Fibroblast of upper back skin (primary cell): Measurements from ENCODE around the gene CCDC3.
A peak's percentile ranks its signal among the peaks of the same experiment; 100 is the strongest.
"Not testable (repeated sequence)": the region's sequence is repeated elsewhere in the genome, so short reads cannot be mapped to it uniquely, and the experiment has no call there.

Experiments used
- DNase-seq: peaks from one replicate; pipeline ENCODE4 v3.0.0-alpha.2; 2013

Gene CCDC3

DNA sequence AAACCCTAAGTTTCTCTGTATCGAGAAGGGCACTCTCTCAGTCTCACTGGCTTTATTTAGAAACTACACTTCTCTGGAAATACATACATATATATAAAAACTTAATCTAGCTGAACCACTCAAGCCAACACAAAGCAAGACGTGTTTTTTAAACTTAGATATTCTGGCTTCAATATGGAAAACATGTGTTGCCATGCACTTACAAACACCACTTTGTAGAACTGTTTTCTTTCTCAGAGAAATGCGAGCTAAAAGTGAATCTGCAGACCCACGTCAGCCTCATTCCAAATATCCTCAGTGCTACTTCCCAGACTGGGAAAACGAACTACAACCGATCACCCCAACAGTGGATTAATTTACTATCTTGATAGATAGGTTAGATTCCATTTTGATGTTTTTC lies 1.7 kb downstream of the CCDC3 start:
- no peak for DNase-seq

DNA sequence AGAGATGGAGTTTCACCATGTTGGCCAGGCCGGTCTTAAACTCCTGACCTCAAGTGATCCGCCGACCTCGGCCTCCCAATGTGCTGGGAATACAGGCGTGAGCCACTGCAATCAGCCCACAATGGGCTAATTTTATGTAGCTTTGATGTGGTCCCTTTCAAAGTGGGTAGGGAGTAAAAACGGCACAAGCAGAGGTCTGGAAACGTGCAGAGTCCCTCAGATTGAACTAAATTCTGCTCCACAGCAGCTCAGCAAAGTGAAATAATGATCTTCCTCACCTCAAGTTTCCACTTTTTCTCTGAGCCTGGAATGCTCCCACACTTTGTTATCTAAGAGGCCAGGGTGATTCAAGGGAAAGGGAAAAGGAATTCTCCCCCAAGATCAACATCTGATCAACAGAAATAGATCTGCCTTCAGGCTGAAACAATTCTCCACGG lies 6.1 kb downstream of the CCDC3 start:
- DNase-seq: no peak

DNA sequence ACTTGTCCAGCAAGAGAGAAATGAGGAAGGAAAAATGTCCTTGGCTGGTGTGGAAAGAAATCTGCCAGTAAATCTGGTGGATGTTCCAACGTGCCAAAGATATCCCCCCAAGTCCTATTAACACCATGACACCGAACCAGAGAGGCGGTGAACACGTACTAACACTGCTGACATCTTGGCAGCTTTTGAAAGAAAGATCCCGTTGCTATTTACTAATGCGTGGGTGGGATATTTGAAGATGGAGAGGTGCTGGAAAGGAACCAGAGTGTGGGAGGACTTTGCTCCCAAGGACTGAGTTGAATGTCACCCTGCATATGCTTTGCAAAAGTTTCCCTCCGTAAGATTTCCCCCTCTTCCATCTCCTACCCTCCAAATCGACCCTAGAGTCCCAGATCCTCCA lies 7.9 kb downstream of the CCDC3 start:
- DNase-seq: no peak

DNA sequence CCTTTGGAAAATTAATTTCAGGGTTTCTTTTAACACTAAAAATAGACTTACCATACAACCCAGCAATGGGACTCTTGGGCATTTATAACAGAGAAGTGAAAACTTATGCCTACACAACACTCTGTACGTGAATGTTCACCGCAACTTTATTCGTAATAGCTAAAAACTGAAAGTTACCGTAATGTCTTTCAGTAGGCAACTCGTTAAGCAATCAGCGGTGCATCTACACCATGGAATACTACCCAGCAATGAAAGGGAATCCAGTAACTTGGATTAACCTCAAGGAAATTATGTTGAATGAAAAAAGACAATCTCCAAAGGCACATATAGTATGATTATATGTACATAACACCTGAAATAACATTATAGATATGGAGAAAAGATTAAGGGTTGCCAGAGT lies 16.2 kb downstream of the CCDC3 start:
- DNase-seq: no peak

DNA sequence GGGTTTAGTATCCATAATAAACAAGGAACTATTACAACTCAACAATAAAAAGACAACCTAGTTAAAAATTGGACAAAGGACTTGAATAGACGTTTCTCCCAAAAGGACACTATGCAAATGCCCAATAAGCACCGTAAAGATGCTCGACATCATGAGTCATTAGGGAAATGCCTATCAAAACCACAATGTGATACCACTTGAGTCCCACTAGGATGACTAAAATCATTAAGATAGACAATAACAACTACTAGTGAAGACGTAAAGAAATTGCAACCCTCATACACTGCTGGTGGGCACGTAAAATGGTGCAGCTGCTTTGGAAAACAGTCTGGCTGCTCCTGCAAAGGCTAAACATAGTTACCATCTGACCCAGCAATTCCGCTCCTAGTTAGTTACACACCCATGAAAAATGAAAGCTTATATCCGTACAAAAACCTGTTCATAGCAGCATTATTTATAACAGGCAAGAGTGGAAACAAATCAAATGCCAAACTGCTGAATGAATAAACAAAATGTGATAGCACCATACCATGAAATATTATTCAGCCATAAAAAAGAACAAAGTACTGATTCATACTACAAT lies 17.3 kb downstream of the CCDC3 start:
- peak; percentile 19 for DNase-seq

DNA sequence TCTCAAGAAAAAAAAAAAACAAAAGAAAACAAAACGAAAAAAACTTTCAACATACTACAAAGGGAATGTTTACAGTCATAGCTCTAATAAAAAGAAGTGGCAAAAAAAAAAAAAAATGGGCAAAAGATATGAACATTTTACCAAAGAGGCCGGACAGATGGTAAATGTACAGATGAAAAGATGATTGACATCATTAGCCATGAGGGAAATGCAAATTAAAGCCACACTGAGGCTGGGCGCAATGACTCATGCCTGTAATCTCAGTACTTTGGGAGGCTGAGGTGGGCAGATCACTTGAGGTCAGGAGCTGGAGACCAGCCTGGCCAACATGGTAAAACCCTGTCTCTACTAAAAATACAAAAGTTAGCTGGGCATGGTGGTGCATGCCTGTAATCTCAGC lies 17.9 kb downstream of the CCDC3 start:
- DNase-seq: not testable (repeated sequence)

DNA sequence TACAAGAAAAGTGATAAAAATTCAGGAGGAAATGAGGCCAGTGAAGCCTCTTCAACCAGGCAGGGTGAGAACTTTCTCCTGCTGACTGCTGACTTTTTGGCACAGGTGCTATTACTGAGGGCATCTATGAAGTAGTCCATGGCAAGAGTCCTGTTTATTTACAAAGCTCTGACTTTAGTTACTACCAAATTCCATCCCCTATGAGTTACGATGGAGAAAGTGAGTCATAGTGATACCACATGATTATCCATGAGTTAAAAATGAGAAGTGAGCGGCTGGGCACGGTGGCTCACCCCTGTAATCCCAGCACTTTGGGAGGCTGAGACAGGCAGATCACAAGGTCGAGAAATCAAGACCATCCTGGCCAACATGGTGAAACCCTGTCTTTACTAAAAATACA lies 19.9 kb downstream of the CCDC3 start:
- DNase-seq: no peak

DNA sequence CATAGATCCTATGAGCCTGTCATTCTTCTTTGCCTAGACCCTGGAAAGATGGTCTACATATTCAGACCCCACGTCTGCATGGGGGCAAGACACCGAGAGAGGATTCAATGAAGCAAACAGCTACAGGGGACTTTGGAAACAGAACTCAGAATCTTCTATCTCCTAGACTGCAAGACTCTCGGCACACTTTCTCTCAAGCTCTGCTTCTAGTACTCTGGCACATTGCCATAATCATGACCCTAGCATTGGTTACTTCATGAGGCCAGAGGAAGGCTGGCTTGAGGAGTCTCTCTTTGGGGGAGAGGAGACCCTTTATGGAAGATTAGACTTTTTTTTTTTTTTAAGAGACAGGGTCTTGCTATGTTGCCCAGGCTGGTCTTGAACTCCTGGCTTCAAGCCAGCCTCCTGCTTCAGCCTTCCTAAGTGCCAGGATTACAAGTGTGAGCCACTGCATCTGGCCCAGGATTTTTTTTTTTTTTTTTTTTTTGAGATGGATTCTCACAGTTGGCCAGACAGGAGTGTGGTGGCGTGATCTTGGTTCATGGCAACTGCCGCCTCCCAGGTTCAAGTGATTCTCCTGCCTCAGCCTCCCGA lies 20.7 kb downstream of the CCDC3 start:
- DNase-seq: no peak

DNA sequence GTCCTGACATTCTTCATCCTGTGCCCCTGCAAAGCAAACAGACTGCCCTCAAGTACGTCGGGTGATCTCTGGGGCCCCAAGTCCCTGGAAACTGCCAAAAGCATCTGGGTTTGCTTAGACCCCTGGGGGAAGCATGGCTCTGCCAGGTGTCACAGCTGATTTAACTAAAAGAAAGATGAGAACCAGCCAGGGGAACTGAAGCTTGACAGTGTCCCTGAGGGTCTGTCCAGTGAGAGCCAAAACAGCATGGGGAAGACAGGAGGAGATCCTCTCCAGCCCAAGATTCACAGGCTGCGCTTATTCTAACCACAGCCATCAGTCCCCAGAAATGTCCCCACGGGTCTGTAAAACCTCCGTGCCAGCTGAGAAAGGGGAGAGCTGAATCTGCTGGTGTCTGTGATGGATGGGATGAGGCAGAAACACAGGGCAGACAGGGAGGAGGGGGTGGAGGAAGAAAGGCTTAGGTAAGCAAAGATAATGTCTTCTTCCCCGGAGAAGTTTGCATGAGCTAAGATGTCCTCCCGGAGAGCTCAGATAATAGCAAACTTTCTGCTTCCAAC lies 21.3 kb downstream of the CCDC3 start:
- no peak for DNase-seq

DNA sequence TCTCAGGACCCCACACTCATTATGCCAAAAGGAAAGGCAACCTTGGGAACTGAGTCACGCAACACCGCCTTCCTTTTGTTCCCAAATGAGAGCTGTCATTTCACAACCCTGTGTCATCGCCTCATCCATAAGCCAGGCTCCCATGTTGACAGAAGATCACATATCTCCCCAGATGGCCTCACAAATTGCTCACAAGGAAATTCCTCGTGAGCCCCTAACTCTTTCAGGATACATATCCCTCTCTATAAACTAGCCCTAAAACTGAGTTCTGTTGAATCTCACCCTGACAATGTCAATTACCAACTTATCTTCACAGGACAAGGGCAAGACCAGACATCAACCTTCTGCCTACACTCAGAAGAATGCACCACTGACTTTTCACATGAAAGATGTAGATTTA lies 22.6 kb downstream of the CCDC3 start:
- DNase-seq: no peak

DNA sequence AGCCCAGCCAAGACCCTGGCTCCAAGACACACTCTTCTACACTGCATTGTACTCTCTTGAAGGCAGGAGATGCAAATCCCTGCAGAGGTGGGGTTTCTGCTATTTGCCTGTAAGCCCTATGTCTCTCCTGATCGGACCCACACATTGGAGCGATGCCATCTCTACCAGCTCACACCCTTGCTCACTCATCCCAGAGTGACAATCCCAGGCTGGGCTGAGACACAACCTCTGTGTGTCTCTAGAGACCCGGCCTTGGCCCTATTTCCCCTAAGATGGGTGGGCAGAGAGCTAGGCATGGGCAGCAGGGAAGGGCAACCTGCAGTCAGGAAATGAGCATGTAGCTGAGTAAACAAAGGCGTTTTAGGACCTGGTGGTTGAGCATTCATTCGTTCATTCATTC lies 25.6 kb downstream of the CCDC3 start:
- DNase-seq: no peak

DNA sequence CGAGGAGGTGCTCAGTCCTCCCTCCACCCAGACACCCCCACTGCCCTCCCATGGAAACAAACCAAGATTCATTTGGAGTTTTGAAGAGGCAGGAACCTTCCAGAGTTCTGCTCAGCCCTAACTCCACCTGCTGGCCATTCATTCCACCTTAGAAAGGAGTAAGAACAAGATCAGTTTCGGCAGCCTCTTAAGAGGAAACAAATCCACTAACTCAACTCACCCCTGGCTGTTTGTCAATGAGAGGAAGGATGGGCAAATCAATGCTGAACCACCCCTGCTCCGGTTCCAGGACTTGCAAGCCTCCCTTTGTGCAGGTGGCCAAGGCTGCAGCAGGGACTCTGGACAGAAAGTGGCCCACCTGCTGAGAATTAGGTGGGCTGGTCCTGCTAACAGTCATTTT lies 26.2 kb downstream of the CCDC3 start:
- no peak for DNase-seq

DNA sequence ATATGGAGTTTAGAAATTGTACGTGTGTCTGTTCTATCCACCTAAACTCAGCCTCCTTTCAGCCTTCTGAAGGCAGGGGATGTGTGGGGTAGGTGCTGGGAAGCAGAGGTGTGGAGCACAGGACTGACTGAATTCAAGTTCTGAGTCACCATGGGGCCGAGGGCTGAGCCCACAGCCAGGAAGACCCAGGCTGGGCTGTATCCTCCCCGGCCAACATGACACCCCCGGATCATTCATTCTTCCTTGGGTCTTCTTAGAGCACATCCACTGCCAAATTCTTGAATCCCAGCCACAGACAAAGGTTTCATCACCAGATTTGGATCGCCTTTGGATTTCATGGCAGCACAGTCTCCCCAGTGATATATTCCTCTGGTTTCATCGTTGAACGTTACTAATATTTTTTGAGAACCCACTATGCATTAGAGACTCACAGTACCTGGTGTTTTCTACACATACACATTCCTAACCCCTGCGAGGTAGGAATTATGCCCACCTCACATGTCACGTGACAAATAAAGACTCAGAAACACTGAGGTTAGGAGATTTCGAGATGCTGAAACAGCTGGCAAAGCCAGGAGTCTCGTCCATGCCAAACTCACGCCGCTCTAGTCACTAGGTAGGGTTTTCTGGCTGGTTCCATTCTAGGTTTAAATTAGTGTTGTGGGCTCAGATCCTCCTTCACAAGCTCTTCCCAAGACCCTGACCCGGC lies 26.9 kb downstream of the CCDC3 start:
- DNase-seq: peak; percentile 8

DNA sequence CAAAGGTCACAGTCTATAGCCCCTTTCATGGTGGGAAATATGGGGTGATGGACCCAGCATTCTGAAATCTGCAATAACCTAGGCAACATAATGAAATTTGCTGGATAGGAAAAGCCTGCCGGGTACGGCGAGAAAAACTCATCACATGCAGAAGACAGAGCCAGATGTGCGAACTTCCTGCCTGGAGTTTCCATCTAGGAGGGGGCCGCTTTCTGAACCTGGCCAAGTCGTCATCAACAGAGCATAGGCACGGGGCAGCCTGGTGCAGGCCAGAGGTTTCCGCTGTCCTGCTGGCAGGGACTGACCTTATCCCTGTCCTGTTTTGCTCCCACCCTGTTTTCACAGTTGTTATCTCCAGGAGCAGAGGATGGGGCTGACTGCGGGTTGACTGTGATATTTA lies 27.4 kb downstream of the CCDC3 start:
- DNase-seq: no peak

DNA sequence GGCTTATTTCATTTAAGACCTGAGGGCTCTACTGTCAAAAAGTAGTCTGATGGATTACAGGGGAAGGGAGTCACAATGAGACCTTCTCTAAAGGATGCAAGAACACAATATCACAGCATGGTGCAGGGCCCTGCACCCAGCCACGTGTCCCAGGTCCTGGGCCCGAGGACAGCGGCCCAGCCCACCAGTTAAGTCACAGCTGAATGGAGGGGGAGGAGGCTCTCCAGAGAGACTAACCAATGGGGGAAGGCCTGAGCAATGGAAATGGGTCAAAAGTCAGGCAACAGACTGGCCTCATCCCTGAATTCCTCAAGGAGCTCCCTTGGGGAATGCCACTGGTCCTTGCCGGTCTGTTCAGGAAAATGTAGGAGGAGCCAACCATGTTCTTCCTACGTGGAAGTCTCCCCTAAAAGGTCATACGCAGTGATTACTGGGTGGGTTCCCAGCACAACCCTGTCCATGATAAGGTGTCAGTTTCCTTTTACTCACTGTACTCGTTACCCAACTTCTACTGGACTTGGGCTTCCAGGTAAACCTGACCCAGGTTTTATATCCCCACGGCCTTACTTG lies 28.3 kb downstream of the CCDC3 start:
- DNase-seq: no peak

DNA sequence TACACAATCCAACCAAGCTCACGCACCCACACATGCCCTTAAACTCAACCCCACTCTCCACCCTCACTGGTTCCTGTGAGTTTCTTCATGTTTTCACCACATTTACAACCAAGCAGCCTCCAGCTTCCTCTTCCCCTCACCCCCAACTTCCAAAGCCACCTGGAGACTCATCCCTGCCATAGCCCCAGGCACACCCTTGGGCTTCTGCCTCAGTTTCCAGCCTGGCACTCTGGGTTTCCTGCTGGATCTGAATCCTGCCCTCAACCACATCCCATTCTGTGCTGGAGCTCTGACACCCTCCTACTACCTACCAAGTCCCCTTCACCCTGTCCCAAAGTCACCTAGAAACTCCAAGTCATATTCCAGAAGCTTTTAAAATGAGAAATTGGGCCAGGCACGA lies 29.4 kb downstream of the CCDC3 start:
- DNase-seq: no peak

DNA sequence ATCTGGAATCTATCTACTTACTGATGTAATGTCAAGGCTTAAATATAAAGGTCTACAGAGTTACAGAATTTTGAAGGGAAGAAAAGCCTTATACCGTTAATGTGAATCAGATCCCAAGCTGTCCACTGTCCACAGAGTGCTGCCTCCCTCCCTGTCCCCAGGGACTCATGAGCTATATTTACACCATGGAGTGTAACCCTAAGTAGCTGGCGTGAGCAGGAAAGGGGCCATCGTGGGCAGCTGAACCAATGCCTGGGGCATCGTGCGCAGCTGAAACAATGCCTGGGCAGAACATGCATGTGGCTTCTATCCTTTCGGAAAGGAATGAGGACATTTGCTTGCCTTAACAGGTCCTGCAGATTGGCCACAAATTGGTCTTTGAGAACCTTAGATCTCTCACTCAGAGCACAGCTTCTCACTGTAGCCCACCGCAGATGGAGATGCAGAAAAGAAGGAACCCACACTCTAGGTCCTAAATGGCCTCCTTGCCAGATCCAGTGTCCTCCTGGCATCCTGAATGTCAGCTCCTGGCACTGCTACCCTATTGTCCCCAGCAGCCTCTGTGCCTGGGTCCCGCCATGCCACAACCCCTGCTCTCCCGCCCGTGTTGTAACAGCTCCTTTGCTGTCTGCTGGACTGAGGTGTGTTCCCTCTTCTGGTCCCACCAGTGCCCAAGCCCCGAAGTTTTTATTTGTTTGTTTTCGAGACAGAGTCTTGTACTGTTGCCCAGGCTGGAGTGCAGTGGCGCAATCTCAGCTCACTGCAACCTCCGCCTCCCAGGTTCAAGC lies 30.3 kb downstream of the CCDC3 start:
- DNase-seq: no peak

DNA sequence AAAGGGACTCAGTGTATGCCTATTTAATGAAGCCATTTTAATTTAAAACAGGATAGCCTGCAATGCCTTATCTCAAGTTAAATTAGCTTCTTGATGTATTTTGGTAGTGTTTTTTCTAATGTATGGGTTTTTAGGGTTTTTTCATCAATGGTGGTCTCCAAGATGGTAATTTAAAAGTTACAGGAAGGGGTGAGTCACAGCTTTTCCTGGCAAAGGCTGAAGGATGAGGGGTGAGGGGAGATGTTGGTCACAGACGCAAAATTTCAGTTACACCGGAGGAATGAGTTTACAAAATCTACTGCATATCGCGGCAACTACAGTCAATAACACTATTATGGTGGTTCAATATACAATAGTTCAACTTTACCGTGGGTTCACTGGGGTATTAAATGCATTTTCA lies 31.6 kb downstream of the CCDC3 start:
- DNase-seq: peak; percentile 29

DNA sequence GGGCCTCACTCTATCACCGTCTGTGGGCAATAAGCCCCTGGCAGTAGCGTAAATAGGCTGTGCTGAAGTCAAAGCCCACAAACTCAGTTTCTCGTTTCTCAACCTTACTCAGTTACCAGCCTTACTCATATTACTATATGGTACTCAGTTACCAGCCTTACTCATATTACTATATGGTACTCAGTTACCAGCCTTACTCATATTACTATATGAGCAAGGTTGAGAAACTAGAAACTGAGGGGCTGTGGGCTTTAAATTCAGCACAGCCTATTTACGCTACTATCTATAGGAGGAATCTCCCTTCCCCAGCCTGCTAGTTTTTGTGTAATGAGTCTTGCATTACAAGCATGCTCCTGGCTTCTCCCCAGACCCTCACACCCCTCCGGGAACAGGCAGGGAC lies 35.4 kb downstream of the CCDC3 start:
- DNase-seq: no peak

DNA sequence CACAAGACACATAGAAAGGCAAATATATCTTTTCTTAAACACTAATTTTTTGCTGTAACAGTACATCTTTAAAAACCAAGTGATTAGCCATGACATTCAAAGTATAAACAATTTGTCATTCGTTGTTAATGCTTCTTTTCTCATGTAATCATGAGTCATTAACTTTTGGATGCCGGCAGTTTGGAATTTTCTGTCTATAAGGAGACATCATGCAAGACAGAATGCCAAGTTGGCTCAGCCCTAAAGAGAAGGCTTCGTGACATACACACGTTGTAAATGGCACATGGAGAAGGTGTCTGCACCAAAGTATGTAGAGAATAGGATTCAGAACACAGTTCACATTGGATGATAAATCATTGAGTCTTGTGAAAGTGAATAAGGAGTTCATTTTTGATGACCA lies 35.9 kb downstream of the CCDC3 start:
- DNase-seq: no peak

DNA sequence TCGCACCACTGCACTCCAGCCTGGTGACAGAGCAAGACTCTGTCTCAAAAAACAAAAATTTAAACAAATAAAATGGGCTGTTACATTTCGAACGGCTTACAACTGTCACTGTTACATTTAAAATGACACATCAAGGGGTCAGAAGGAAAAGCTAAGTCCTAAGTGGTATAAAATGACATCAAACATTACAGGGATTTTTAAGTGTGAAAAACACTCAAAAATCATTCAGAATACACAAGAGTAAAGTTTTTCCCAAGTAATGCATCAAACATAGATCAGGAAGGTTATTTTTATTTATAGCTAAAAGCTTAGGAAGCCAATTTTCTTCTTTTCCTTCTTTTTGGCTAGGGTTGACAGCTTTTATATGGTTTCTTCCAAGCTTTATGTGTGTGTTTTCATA lies 39.0 kb downstream of the CCDC3 start:
- DNase-seq: no peak

DNA sequence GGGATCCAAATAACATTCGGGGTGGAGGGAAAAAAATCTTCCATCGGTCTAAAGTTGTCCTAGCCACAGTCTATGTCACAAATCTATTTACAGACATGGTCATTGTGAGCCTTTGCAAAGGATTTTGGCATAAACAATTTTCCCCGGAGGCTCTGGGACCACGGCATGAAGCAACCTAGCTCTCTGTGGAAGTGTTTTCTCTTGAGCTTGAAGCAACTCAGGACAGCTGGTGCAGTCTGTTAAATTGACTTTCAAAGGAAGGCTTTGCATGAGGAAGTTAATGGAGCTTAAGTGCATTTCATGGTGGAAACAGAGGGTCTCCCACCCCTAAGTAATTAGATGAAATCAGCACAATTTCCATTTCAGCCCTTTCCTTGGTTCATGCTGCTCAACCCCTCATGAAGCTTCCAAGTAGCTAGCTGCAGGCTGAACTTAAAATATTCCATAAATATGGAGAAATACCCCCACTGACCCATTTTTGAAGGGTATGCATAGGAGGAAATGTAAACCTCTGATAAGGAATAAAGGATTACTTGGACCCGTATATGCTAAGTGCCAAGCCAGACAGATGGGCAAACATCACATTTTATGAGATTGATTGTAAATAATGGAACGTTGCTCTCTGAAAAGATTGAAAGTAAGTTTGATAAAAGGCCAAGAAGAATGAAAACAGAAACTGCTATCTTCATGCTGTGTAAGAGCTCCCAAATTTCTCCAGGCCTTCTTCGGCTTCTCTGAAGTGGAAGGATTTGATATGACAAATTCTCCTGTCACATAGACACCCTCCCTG lies 39.9 kb downstream of the CCDC3 start:
- no peak for DNase-seq
